CD4-positive, alpha-beta T cell treated with Interleukin-6 at 100 ng/mL for 8 hours (primary cell): ENCODE data around the gene AGXT.

Experiments
- DNase-seq: peaks from one replicate; pipeline ENCODE4 v3.0.0-alpha.2; 2020; ENCODE audit warnings: mixed read lengths, low spot score

Gene AGXT

DNA sequence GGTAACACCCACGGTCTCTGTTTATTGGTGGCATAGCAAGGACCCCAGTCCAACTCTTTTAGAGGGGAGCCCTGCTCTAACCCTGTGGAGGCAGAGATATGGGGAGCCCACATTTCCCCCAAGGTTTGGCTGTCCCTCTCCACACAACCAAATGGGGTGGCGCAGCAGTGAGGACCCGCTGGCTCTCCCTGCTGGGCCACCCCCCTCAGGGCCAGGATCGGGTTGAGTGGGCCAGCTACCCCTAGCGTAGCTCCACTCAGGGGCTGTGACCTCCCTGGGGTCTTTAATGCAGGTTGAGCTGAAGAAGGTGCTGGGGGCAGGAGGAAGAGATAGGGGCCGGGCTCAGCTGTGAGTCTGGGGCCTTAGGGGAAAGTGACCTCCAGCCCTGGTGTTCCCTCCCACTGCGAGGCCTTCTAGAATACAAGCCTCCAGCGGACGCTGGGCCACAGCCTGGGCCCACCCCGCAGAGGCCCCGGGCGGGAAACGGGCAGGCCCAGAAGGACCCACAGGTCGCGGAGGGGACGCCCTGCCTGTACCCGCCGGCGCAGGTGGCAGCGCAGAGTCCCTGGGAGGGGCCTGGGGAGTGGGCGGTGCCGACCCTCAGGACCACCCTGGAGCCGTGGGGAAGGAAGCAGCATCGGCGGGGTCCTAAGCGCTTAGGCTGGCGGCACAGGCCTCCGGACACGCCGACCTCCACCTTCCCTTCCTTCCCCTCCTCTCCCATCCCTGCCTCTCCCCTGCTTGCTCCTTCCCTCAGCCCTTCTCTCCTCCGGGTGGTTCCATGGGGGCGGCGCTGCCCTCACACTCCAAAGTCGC lies 47.1 kb downstream of the AGXT start:
- DNase-seq, result no peak

DNA sequence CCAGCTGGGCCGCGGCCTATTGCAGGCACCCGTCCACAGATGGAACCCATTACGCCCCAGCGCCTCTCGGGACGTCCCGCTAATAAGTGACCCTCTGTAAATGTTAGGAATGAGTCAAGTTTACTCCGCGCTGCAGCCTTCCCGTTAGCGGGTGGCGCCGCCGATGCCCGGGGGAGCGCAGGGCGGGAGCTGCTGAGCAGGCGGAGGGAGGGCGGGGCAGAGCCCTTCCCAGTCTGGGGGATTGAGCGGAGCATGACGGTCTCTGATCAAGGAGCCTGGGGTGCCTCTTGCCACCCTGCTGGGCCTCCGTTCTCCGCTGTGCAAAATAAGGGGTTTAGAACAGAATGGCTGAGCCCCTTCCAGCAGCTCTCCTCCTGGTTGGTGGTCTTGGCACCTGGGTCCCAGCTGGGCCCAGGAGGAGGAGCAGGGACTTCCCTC lies 48.0 kb downstream of the AGXT start:
- no peak for DNase-seq

DNA sequence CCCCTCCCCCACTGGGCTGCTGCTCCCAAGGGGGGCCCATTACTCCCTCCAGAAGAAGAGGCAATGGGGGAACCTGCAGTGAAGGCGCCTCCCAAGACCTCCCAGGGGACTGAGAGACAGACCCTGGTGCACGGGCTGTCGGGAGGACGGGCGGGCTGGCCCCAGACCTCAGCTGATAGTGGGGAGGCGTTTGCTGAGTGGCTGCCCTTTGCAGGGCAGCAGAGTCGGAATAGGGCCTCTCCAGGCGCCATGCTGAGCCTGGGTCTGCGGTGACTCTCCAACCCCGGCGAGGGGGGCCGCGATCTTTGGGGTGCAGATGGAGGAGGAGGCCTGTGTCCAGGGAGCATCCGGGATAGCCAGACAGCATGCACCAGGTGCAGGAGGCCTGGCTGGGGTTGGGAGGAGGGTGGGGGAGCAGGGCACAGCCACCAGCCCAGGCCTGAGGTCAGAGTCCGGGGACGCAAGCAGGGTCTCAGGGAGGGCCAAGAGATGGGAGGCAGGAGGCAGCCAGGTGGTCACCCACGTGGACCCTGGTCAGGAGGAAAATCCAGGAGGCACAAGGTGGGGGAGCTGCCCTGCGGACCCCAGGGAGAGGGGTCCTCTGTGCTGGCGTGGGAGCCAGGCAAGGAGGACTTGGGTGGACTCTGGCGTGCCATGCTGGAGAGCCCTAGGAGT lies 48.5 kb downstream of the AGXT start:
- no peak for DNase-seq

DNA sequence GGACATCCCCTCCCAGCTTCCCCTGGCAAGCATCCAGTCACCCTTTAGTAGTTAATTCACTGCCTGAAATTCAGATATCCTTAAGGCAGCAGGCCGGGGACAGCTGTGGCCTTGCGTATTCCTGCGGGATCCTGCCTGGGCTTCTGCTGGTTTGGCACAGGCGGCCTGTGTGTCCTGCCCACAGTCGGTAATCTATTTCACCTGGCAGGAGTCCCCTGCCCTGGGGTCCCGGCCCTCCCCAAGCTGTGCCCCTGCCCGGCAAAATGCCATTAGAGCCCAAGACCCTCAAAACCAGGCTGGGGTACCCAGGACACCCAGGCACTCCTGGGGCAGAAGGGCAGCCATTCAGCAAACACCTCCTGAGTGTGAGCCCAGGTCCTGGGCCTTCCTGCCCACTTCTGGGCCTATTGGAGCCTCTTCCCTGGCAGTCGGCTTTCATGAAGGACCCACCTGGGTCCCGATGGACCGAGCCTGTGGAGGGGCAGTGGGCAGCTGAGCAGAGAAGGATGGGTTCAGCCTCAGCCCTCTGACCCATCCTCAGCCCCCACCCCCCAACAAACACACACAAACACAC lies 49.1 kb downstream of the AGXT start:
- no peak for DNase-seq

DNA sequence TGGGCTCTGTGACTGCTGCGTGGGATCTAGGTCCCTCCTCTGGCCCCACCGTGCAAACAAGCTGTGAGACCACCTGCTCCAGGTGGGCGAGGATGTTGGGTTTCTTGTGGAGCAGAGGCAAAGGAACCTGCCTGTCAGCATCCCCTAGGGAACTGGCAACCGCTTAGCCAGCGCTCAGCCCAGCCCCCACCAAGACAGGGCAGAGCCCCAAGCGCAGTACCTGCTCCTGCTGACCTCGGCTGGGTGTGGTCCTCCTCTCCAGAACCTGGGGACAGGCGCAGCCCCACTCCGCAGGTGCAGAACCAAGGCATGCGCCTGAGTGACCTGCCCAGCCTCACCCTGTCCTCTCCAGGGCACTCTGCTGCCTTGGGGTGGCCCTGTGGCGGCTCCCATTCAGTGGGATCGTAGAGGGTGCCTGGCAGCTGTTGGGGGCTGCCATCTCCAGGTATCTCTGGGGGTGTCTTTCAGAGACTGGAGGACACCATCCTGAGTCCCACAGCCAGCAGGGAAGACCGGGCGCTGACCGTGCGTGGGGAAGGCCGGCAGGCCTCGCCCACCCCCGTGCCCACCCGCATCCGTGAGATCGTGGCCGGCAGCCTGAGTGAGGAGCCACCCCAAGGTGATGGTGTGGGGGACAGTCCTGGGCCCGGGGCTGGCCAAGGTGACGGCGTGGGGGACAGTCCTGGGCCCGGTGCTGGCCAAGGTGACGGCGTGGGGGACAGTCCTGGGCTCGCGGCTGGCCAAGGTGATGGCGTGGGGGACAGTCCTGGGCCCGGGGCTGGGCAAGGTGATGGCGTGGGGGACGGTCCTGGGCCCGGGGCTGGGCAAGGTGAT lies 49.9 kb downstream of the AGXT start:
- DNase-seq, result no peak

DNA sequence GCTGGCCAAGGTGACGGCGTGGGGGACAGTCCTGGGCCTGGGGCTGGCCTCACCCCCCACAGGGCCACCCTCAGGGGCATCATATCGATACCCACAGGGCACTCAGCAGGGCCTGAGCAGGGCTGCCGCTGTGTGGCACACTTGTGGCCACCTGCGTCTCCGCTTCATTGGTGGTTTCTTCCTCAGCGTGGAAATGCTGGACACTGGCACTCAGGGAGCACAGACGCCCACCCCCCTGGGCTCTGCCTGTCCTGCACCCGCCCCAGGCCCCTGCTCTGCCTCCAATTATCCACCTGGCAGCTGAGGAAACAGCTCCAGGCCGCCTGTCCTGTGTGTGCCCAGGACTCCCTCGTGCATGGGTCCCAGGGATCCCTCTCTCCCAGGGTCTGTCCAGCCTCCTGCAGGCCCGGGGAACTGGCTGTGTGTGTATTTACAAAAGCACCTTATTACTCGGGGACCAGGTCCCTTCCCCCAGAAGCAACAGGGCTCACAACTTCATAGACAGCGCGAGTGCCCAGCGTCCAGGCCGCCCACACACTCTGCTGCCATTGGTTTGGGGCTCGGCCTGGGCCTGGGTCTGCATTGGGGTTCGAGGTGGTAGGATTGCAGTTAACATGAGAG lies 50.6 kb downstream of the AGXT start:
- DNase-seq, result no peak

DNA sequence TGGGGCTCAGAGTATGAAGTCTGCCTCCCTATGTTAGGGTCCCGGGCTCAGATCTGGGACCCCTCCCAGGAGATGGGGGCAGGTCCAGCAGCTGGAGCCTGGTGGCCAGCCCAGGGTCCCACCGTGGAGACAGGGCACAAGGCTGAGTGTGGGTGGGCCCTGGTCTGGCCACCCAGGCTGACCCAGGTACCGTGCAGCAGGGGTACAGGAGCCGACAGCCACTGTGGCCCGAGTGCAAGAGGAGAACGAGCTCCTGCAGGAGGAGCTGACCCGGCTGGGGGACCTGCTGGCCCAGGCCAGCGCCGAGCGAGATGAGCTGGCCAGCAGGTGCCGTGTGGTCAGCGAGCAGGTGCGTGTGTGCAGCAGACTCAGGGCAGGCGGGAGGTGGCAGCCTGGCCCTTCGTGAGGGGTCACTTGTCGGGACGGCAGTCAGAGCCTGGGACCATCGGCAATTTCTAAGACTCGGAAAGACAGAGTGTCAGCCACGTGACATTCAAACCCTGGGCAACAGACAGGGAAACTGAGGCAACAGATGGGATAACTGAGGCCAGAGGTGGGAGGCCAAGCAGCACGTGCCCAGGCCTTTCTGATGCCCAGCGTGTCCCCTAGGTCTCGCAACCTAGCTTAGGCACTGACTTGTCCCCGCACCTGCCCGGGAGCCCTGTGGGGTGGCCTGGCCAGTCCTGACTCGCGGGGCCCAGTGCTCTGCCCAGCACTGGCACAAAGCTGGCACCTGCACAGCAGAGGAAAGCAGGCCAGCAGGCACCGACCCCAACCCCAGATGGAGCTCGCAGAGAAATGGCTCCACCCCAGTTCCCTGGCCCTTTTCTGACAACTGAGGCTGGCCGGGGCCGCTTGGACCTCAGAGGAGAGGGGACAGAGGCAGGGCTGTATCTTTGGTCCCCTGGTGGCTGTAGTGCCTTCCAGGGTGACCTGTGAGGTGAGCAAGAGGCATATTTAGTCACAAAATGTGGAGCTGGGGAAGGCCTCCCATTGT lies 51.5 kb downstream of the AGXT start:
- DNase-seq, result no peak

DNA sequence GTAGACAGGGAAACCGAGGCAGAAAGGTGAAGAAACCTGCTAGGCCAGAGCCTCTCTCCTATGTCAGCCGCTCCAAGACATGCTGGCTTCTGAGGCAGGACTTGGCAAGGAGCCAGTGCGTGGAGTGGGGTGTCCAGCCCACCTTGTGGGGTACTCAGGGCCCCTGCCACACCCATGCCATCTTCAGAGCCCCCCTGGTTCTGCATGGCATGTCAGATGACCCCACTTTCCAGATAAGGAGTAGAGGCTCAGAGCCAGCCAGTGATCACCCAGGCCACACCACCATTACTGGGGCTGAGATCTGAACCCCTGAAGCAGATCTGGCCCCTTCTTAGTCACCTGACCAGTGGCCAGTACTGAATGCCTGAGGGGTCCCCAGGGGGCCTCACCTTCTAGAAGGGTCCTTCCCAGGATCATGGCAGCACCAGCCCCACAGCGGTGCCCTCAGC lies 52.2 kb downstream of the AGXT start:
- DNase-seq, result no peak

DNA sequence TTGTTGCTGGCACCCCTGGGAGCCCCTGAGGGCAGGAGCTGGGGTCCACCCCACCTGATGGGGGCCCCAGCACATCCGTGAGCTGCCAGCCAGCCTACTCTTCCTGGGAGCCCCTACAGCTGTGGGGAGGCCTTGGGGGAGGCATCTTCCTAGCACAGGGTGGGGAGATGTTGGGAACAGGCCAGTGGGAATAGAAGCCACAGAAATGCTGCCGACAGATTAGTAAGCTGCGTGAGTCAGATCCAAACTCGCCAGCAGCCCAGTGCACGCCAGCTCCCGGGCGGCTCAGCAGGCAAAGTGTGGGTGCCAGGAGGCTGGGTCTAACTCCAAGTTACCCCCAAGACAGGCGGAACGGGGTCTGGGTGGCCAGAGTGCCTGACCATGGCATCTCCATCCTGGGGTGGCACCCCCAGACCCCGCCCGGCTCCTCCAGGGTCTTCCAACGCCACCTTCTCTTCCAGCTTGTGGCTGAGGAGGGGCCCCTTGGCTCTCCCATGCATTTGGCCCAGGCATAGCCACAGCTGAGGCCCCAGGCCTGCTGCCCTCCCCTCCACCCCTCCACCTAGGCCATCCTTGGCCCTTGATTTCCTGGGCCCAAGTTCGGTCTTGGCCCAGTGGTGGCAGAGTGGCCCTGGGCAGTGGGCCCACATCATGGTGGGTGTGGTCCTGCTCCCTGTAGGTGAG lies 52.8 kb downstream of the AGXT start:
- no peak for DNase-seq

DNA sequence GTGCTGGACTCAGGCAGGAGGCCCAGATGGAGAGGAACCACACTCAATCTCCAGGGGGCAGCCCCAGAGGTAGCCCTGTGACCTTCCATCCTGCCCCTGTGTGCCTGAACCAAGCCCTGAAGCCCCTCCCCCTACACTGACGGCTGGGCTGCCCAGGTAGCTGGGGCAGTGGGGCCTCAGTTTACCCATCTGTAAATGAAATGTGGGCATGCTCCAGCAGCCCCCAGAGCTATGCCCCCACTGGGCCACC lies 53.3 kb downstream of the AGXT start:
- no peak for DNase-seq

DNA sequence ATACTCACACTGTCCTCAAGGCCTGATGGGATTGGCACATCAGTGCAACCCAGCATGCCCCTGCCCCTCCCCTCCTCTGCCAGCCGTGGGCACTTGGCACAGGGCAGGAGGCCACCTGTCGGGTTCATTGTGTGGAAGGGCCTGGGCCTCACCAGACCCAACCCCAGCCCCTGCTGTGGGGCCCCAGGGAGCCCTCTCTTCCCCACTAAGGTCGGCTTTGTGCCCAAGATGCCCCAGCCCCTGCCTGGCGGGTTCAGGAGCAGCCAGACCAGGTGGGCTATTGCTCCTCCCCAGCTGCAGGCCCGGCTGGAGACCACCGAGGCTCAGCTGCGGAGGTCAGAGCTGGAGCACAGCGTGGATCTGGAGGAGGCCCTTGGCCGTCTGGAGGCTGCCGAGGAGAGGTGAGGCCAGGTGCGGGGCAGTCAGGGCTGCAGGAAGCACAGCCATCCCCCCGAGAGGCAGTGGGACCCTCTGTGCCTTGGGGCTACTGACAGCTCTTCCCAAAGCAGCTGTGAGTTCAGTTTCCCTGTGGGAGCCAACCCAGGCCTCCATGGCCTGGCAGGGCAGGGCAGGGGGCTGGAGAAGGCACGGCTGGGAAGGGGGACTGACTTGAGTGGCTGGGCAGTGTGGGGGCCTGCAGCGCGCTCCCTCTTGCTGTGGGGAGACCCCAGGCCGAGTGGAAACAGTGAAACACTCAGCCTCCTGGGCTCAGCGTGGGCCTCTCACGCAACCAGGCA lies 53.8 kb downstream of the AGXT start:
- DNase-seq, result no peak

DNA sequence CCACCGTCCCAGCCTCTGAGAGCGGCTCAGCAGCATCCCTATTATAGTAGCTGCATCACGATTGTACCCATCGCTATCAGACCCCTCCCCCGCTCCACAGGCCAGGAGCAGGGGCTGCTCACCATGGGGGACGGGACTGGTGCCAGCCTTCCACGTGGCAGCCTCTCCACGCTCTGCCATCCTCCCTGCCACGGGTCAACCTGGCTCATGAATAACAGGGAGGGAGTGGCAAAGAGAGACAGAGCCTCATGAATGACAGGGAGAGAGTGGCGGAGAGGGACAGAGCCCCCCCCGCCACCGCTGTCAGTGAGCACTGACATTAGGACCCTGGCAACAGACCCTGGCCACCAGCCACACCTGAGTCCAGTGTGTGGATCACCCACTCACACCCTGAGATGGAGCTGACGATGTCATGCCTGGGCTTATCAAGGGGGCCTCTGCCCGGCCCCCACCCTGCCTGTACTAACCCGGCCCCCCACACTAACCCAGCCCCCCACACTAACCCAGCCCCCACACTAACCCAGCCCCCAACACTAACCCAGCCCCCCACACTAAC lies 54.4 kb downstream of the AGXT start:
- no peak for DNase-seq

DNA sequence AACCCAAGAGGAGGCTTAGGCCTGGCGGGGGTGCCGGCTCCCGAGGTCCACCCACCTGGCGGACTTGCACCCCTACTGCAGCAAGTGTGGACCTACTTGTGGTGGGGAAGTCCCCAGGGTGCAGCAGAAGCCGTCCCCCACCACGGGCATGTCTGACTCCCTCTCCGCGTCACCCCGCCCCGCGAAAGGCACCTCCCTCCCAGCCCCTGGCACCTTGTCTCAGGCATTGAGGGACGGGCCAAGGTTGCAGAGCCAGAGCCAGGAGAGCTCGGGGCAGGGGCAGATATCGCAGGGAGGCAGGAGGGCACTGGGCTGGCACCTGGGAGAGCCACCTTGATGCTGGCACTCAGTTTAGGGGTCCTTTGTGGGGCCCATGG lies 56.6 kb downstream of the AGXT start:
- DNase-seq, result no peak

DNA sequence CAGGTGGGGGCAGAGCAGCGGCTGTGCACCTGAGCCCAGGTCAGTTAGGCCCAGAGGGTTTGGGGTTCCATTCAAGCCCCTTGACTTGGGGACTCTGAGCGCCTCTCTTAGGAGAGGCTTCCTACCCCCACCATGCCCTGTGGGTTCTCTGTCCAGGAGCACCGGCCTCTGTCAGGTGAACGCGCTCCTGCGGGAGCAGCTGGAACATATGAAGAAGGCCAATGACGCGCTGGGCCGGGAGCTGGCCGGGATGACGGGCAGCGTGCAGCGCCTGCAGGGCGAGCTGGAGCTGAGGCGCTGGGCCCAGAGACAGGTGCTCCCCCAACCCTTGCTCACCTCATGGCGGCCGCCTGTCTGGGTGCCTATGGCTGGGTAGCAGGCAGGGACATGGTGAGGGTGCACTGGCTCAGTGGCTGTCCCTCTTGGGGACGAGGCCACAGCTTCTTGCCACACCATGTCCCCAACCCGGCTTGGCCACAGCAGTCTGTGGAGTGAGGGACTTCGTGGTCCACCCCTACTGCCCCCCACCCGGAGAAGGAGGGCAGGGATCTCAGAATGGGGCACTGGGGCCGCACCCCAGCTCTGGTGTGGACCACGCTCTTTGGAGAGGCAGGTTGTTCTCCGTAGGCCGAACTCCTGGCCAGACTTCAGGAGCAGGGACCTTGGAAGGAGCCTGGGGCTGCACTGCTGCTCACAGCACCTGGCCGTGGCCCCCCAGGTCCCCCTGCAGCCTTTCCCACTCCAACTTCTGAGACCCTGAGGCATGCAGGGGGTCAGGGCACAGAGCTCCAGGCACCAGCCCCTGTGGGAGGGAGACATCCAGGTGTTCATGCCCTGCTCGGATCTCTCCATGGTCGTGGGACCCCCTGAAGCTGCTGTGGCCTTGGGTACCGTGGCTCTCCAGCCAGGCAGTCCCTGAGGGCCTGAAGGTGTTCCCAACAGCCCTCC lies 57.2 kb downstream of the AGXT start:
- DNase-seq, result no peak

DNA sequence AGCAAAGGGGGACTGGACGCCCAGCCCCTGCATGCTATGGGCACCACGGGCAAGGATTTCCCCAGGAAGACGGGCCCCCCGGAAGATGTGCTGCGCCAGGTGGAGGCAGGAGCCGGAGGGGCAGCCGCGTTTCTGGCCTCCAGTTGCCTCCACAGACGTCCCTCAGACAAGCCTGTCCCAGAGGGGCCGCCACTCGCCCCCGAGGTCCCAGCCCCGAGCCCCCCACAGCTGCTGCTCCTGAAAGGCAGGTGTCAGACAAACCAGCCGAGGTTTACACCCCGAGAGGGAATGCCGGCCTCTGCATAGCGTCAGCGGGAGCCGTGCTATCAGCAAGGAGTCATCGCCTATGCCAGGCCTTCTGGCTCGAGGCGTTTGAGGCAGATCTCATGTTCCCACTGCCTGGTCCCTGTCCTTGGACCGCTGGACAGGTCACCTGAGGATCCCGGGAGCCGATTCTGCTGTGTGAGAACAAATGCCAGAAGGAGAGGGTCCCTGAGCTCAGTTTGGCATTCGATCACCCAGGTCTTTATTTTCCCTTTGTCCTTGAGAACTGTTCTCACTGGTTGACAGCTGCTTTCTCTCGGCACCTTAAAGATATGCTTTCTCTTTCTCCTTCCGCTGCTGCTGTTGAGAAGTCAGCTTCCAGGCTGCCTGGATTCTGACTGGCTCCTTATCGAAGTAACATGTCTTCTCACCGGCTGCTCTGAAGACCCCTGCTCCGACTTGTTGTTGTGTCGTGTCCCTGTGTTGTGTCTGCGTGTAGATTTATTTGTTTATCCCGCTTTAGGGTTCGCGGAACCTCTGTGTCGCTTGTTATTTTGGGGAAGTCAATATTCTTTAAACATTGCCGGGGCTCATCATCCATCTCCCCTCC lies 58.1 kb downstream of the AGXT start:
- DNase-seq, result no peak

DNA sequence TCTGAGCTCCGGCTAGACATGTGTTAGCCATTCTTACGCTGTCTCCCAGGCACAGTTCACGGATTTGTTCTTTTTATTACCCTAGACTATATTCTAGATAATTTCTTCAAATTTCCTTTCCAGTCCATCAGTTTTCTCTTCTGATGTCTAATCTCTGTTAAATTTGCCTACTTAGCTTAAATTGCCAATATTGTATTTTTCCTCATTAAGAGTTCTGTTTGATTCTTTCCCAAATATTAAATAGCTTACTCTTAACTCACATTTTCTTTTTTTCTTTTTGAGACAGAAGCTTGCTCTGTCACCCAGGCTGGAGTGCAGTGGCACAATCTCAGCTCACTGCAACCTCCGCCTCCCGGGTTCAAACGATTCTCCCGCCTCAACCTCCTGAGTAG lies 58.8 kb downstream of the AGXT start:
- no peak for DNase-seq
